MM.1S (cell line): Measurements from ENCODE around the gene GPC3.

ENCODE experiments used
- CTCF ChIP-seq: fragments of 300-600 bp; sonication (generic); IDR thresholded peaks from 2 replicates; pipeline ENCODE4 v1.5.1; 2016; ENCODE audit warnings: antibody characterized with exemption, low read length, mixed read lengths
- EZH2 ChIP-seq: fragments of 300-600 bp; sonication (generic); optimal IDR thresholded peaks from 2 replicates; pipeline ENCODE3; 2017; ENCODE audit warnings: low read depth, mild to moderate bottlenecking, antibody characterized with exemption, low read length, mixed read lengths
- EZH2phosphoT487 ChIP-seq: fragments of 300-600 bp; sonication (generic); IDR thresholded peaks from 2 replicates; pipeline ENCODE4 v1.6.1; 2018; ENCODE audit warnings: antibody characterized with exemption, low read length

DNA sequence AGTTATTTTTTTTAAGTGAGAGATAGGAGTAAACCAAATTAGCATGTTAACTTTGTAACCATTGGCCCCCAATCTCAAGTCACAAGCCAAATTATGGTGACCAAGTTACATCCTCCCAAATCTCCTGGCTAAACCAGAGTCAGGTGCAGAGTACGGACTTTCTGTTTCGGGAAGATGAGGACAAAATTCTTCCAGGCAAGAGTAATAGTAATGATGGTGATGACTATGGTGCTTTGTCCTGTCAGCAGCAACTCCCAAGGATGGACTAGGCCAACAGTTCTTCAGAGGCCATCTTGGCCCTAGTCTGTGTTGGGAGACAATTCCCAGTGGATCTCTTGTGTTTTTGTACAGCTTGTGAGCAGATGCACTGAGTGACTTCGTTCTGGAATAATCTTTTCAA lies 148.8 kb downstream of the GPC3 start:
- TF ChIP-seq CTCF (no peak), EZH2 (no peak), EZH2phosphoT487 (no peak)
